Cardiac fibroblast (primary cell): ENCODE results near the gene DNAJC15.

Experiments
- DNase-seq, 2 donors: peaks; one replicate each; pipeline versions ENCODE4 v3.0.0 to v3.0.0-alpha.2; 2010; ENCODE audit warnings: low read depth in 2 of 2
- H3K4me3 ChIP-seq, 2 donors: replicated peaks in 1 of 2; 1 replicate in 1 of 2; 2 replicates in 1 of 2; pipeline ENCODE4 v1.5.1; 2011; ENCODE audit warnings: low read depth in 2 of 2, low read length in 2 of 2, mild to moderate bottlenecking in 2 of 2, moderate library complexity in 1 of 2
- CTCF ChIP-seq: IDR thresholded peaks from one replicate; pipeline ENCODE4 v1.5.1; 2011; ENCODE audit warnings: low read depth, mild to moderate bottlenecking, low read length, inconsistent platforms

DNAJC15 gene

GRCh38 chr13:43023289-43023963 lies at the start of gene DNAJC15:
DNAJC15 (plus strand) TSS chr13:43023586; CDS start chr13:43023627, 41 bp downstream.
- DNase-seq, result peak; percentile 82 to 84
- TF ChIP-seq CTCF, result no peak

GRCh38 chr13:42976066-42976465 lies 47.3 kb upstream of the DNAJC15 start:
- no peak for TF ChIP-seq CTCF
- DNase-seq, result no peak
- H3K4me3 ChIP-seq, result no peak overlapping the region

More at GRCh38 chr13:43023289-43023963, at the start of gene DNAJC15:
- H3K4me3 ChIP-seq, result peak within 1 kb of the TSS; percentile 52 to 65

- no peak for DNase-seq
- no peak for TF ChIP-seq CTCF
- H3K4me3 ChIP-seq, result no peak overlapping the region
Measured at GRCh38 chr13:42977219-42977659, 46.1 kb upstream of the DNAJC15 start.

GRCh38 chr13:42981317-42981716 lies 42.1 kb upstream of the DNAJC15 start:
- no peak for TF ChIP-seq CTCF
- no peak overlapping the region for H3K4me3 ChIP-seq
- DNase-seq, result peak; percentile 50 to 65

- no peak for TF ChIP-seq CTCF
Measured at GRCh38 chr13:42981853-42982252, 41.5 kb upstream of the DNAJC15 start.

GRCh38 chr13:42984026-42984425 lies 39.4 kb upstream of the DNAJC15 start:
- no peak for TF ChIP-seq CTCF
- no peak for DNase-seq
- no peak overlapping the region for H3K4me3 ChIP-seq

More at GRCh38 chr13:42981853-42982252, 41.5 kb upstream of the DNAJC15 start:
- H3K4me3 ChIP-seq, result no peak overlapping the region
- DNase-seq, result no peak

GRCh38 chr13:42984691-42985090 lies 38.7 kb upstream of the DNAJC15 start:
- no peak for DNase-seq
- no peak for TF ChIP-seq CTCF
- no peak overlapping the region for H3K4me3 ChIP-seq
